H1 (cell line): Measurements from ENCODE around the gene PPP1CC. TPM values are rescaled to one million over a fixed set of nuclear protein-coding genes. Genes with fewer than 3 reads are reported as not detected.

ENCODE experiments used
- ASH2L ChIP-seq: fragments of 200-600, 300-600 bp; sonication (generic); IDR thresholded peaks from one replicate; pipeline ENCODE4 v1.7.1; 2017; ENCODE audit warnings: low read length
- ATF3 ChIP-seq: IDR thresholded peaks from 2 replicates; pipeline ENCODE4 v1.6.1; 2011; ENCODE audit warnings: low read depth, mild to moderate bottlenecking, low read length; ENCODE audit not compliant: insufficient read depth
- BACH1 ChIP-seq: IDR thresholded peaks from 2 replicates; pipeline ENCODE4 v1.6.1; 2012; ENCODE audit warnings: low read length, improper control_type of control experiment
- BCL11A ChIP-seq, 2 experiments: IDR thresholded peaks; one replicate each; pipeline ENCODE4 v1.6.1; 2011; ENCODE audit warnings: low read depth in 2 of 2, low read length in 2 of 2, mild to moderate bottlenecking in 2 of 2
- CHD2 ChIP-seq: IDR thresholded peaks from 2 replicates; pipeline ENCODE4 v1.6.1; 2012; ENCODE audit warnings: low read length, improper control_type of control experiment
- CHD7 ChIP-seq: fragments of 300-600 bp; sonication (generic); IDR thresholded peaks from 2 replicates; pipeline ENCODE4 v1.7.1; 2012; ENCODE audit warnings: low read length, moderate library complexity, mild to moderate bottlenecking, inconsistent platforms; ENCODE audit not compliant: insufficient replicate concordance
- JUN ChIP-seq: IDR thresholded peaks from 2 replicates; pipeline ENCODE4 v1.6.1; 2011; ENCODE audit warnings: low read depth, mild to moderate bottlenecking, improper control_type of control experiment, low read length
- KDM4A ChIP-seq: IDR thresholded peaks from one replicate; pipeline ENCODE4 v1.7.1; 2012; ENCODE audit warnings: low read depth, mild to moderate bottlenecking, moderate library complexity, low read length, inconsistent platforms; ENCODE audit not compliant: severe bottlenecking
- POLR2A ChIP-seq, 2 experiments: IDR thresholded peaks; 1 replicate in 1 of 2; 2 replicates in 1 of 2; pipeline ENCODE4 v1.6.1; 2011; ENCODE audit warnings: low read depth in 2 of 2, low read length in 2 of 2, mild to moderate bottlenecking in 2 of 2; ENCODE audit errors: control extremely low read depth in 1 of 2
- POU5F1 ChIP-seq: IDR thresholded peaks from 2 replicates; pipeline ENCODE4 v1.6.1; 2011; ENCODE audit warnings: low read depth, mild to moderate bottlenecking, low read length, moderate library complexity
- RBBP5 ChIP-seq: IDR thresholded peaks from 2 replicates; pipeline ENCODE4 v1.7.1; 2012; ENCODE audit warnings: low read depth, mild to moderate bottlenecking, inconsistent platforms, low read length, moderate library complexity, borderline replicate concordance
- RXRA ChIP-seq: IDR thresholded peaks from 2 replicates; pipeline ENCODE4 v1.6.1; 2011; ENCODE audit warnings: low read depth, mild to moderate bottlenecking, low read length, moderate library complexity; ENCODE audit not compliant: insufficient read depth
- polyA plus RNA-seq, 7 experiments: library from polyadenylated mRNA; depleted of rRNA in 3 of 7; stranded (reverse) in 5 of 7; unstranded in 2 of 7; fragments of >200 nt in 5 of 7; fragments of 200-250 nt in 2 of 7; gene quantifications; 1 replicate in 5 of 7; 2 replicates in 1 of 7; 4 replicates in 1 of 7; pipeline versions ENCODE4 v1.2.1 to v1.2.3, GENCODE V29; 2011 to 2013; ENCODE audit warnings: missing spikeins in 2 of 7, mixed read lengths in 2 of 7
- total RNA-seq: library from RNA; stranded (reverse); fragmentation: NEBNext Ultra II Directional; extraction: Animal tissue kit (Norgen Biotek cat#: 25700); gene quantifications from 2 replicates; pipeline ENCODE4 v1.2.1, GENCODE V29; 2021

The PPP1CC gene
- total and polyA plus RNA-seq, 2 of the 8 experiments (the other 6 are each of a cell fraction or from before 2014, with no cell fraction given): 193 to 350 TPM

- TF ChIP-seq CHD7 (no peak), RBBP5 (no peak), ATF3 (no peak), POLR2A (IDR thresholded peaks at IDR 0.05; ENCODE audit: control extremely low read depth in 1 of 2, low read depth in 2 of 2, low read length in 2 of 2) (no peak), BCL11A (IDR thresholded peaks at IDR 0.05; ENCODE audit: low read depth in 2 of 2, low read length in 2 of 2) (no peak), JUN (no peak), KDM4A (no peak), POU5F1 (no peak), RXRA (no peak), BACH1 (no peak), CHD2 (no peak), ASH2L (no peak)
These were observed 40.2 kb upstream of the PPP1CC start (continued) for GRCh38 chr12:110782922-110783321.
